OCI-LY1 (cell line): Measurements from ENCODE around the gene CSDE1.

Source experiments
- H2AFZ ChIP-seq: fragments of 200-600 bp; sonication (generic), shearing (Covaris generic); 2 replicates; pipeline ENCODE4 v1.6.0; 2014; ENCODE audit warnings: antibody characterized with exemption, mild to moderate bottlenecking, low read length
- H3F3A ChIP-seq: fragments of 200-600 bp; sonication (generic), shearing (Covaris generic); 2 replicates; pipeline ENCODE4 v1.6.0; 2014; ENCODE audit warnings: mild to moderate bottlenecking, antibody characterized with exemption, low read length, moderate library complexity; ENCODE audit not compliant: insufficient read depth
- H3K27ac ChIP-seq: fragments of 200-600 bp; sonication (generic); 2 replicates; pipeline ENCODE4 v1.5.1; 2014; ENCODE audit warnings: low read length, mixed run types, mild to moderate bottlenecking, low read depth; ENCODE audit not compliant: poor library complexity, severe bottlenecking
- H3K27me3 ChIP-seq: fragments of 200-600 bp; sonication (generic); 2 replicates; pipeline ENCODE4 v1.6.0; 2014; ENCODE audit warnings: antibody characterized with exemption, mild to moderate bottlenecking, low read length, moderate library complexity; ENCODE audit not compliant: insufficient read depth
- H3K36me3 ChIP-seq: fragments of 200-600 bp; sonication (generic); 2 replicates; pipeline ENCODE4 v1.6.1; 2014; ENCODE audit warnings: mild to moderate bottlenecking, antibody characterized with exemption, low read length, moderate library complexity, mixed read lengths; ENCODE audit not compliant: insufficient read depth
- H3K4me1 ChIP-seq: fragments of 200-600 bp; sonication (generic); 2 replicates; pipeline ENCODE4 v1.5.1; 2014; ENCODE audit warnings: mild to moderate bottlenecking, low read length, moderate library complexity; ENCODE audit not compliant: insufficient read depth, severe bottlenecking
- H3K4me2 ChIP-seq: fragments of 200-600 bp; sonication (generic), shearing (Covaris generic); 2 replicates; pipeline ENCODE4 v1.6.1; 2014; ENCODE audit warnings: low read length
- H3K4me3 ChIP-seq: fragments of 200-600 bp; sonication (generic); 2 replicates; pipeline ENCODE4 v1.5.1; 2014; ENCODE audit warnings: low read length, low read depth, mild to moderate bottlenecking, mixed read lengths; ENCODE audit not compliant: poor library complexity, severe bottlenecking
- H3K79me2 ChIP-seq: fragments of 200-600 bp; shearing (Covaris generic); 2 replicates; pipeline ENCODE4 v1.6.1; 2016; ENCODE audit warnings: mixed run types, low read length, mixed read lengths; ENCODE audit not compliant: insufficient read depth
- H3K9ac ChIP-seq: fragments of 200-600 bp; sonication (generic), shearing (Covaris generic); 2 replicates; pipeline ENCODE4 v1.6.1; 2014; ENCODE audit warnings: mild to moderate bottlenecking, low read length, mixed read lengths
- H3K9me2 ChIP-seq: fragments of 200-600 bp; sonication (generic), shearing (Covaris generic); 2 replicates; pipeline ENCODE4 v1.6.1; 2014; ENCODE audit warnings: low read depth, mild to moderate bottlenecking, low read length, mixed read lengths
- H3K9me3 ChIP-seq: fragments of 200-600 bp; shearing (Covaris generic); 2 replicates; pipeline ENCODE4 v1.6.1; 2014; ENCODE audit warnings: low read length, mixed read lengths
- H4K20me1 ChIP-seq: fragments of 200-600 bp; sonication (generic), shearing (Covaris generic); 2 replicates; pipeline ENCODE4 v1.6.0; 2016; ENCODE audit warnings: mild to moderate bottlenecking, low read length; ENCODE audit not compliant: insufficient read depth
- CTCF ChIP-seq: fragments of 200-600 bp; sonication (generic), shearing (Covaris generic); IDR thresholded peaks from 2 replicates; pipeline ENCODE4 v1.5.1; 2017; ENCODE audit warnings: mild to moderate bottlenecking, antibody characterized with exemption, low read length, moderate library complexity, mixed read lengths
- EZH2 ChIP-seq: fragments of 200-600 bp; sonication (generic), shearing (Covaris generic); IDR thresholded peaks from 2 replicates; pipeline ENCODE4 v1.8.0; 2017; ENCODE audit warnings: borderline replicate concordance, mixed run types, mild to moderate bottlenecking, antibody characterized with exemption, low read length, moderate library complexity, mixed read lengths

Gene CSDE1

GRCh38 chr1:114692947-114693346, 64.8 kb downstream of the CSDE1 start:
- Histone ChIP-seq H3F3A (no peaks in the 10 kb centered on the region), H3K27ac (no peak overlapping the region), H3K79me2 (no peaks in the 10 kb centered on the region), H4K20me1 (no peaks in the 10 kb centered on the region), H3K4me1 (no peaks in the 10 kb centered on the region), H3K27me3 (no peaks in the 10 kb centered on the region), H3K9ac (no peak overlapping the region), H3K4me2 (no peak overlapping the region), H3K4me3 (no peak overlapping the region), H3K36me3 (no peaks in the 10 kb centered on the region), H3K9me3 (no peaks in the 10 kb centered on the region), H3K9me2 (no peaks in the 10 kb centered on the region), H2AFZ (no peak overlapping the region)
- TF ChIP-seq CTCF (no peak), EZH2 (no peak)

- Histone ChIP-seq H3K4me3 (no peak overlapping the region), H3K27me3 (no peaks in the 10 kb centered on the region), H2AFZ (no peak overlapping the region), H3K79me2 (no peaks in the 10 kb centered on the region), H3K9me3 (no peaks in the 10 kb centered on the region), H3K36me3 (no peaks in the 10 kb centered on the region), H3K4me1 (no peaks in the 10 kb centered on the region), H3F3A (no peaks in the 10 kb centered on the region), H3K9ac (no peak overlapping the region), H3K27ac (no peak overlapping the region), H4K20me1 (no peaks in the 10 kb centered on the region), H3K4me2 (no peak overlapping the region), H3K9me2 (no peaks in the 10 kb centered on the region)
- TF ChIP-seq EZH2 (no peak), CTCF (no peak)
Measured at GRCh38 chr1:114691061-114691460, 66.7 kb downstream of the CSDE1 start.

- H3K4me3 ChIP-seq: no peak overlapping the region
- no peaks in the 10 kb centered on the region for H3K9me3 ChIP-seq
- H4K20me1 ChIP-seq: no peaks in the 10 kb centered on the region
- no peak overlapping the region for H3K4me2 ChIP-seq
- no peaks in the 10 kb centered on the region for H3K36me3 ChIP-seq
- H3F3A ChIP-seq: no peaks in the 10 kb centered on the region
- TF ChIP-seq EZH2 (no peak), CTCF (no peak)
- no peak overlapping the region for H3K27ac ChIP-seq
- no peaks in the 10 kb centered on the region for H3K4me1 ChIP-seq
- no peaks in the 10 kb centered on the region for H3K27me3 ChIP-seq
- no peaks in the 10 kb centered on the region for H3K79me2 ChIP-seq
- no peak overlapping the region for H2AFZ ChIP-seq
- H3K9me2 ChIP-seq: no peaks in the 10 kb centered on the region
- no peak overlapping the region for H3K9ac ChIP-seq
Measured at GRCh38 chr1:114690148-114690547, 67.6 kb downstream of the CSDE1 start.
